Breast epithelium (tissue), 4 donors: Measurements from ENCODE around the gene SHB. TPM values are rescaled to one million over a fixed set of nuclear protein-coding genes. Genes with fewer than 3 reads are reported as not detected.

ENCODE experiments used
- DNase-seq, 2 donors: peaks; one replicate each; pipeline ENCODE4 v3.0.0-alpha.2; 2019; ENCODE audit warnings: low spot score in 2 of 2
- H3K27ac ChIP-seq, 2 donors: fragments of 200-600 bp; sonication (generic) in 1 of 2; one replicate each; pipeline ENCODE4 v1.5.1; 2016 to 2019; ENCODE audit warnings: mild to moderate bottlenecking in 1 of 2
- H3K27me3 ChIP-seq, 2 donors: fragments of 200-600 bp; sonication (generic) in 1 of 2; one replicate each; pipeline versions ENCODE4 v1.5.1 to v1.6.0; 2017 to 2019; ENCODE audit warnings: control low read depth in 1 of 2, mild to moderate bottlenecking in 1 of 2
- H3K36me3 ChIP-seq: fragments of 200-600 bp; one replicate; pipeline ENCODE4 v1.5.1; 2019
- H3K4me1 ChIP-seq, 2 donors: fragments of 200-600 bp; sonication (generic); one replicate each; pipeline ENCODE4 v1.5.1; 2016 to 2019; ENCODE audit warnings: control low read depth in 1 of 2
- H3K4me3 ChIP-seq, 3 donors: fragments of 200-600 bp; sonication (generic); 1 replicate in 2 of 3; 2 replicates in 1 of 3; pipeline ENCODE4 v1.5.1; 2016 to 2019; ENCODE audit warnings: mild to moderate bottlenecking in 3 of 3, moderate library complexity in 2 of 3
- H3K9me3 ChIP-seq, 2 donors: fragments of 200-600 bp; sonication (generic) in 1 of 2; one replicate each; pipeline ENCODE4 v1.5.1; 2016 to 2019; ENCODE audit warnings: control low read depth in 1 of 2
- CTCF ChIP-seq, 3 donors: fragments of 450-650 bp; IDR thresholded peaks; one replicate each; pipeline ENCODE4 v1.5.1; 2016 to 2017; ENCODE audit warnings: antibody characterized with exemption in 3 of 3, mild to moderate bottlenecking in 3 of 3, moderate library complexity in 3 of 3
- POLR2A ChIP-seq: fragments of 450-650 bp; IDR thresholded peaks from one replicate; pipeline ENCODE4 v1.6.1; 2016; ENCODE audit warnings: antibody characterized with exemption, mild to moderate bottlenecking, moderate library complexity
- POLR2AphosphoS5 ChIP-seq, 3 donors: sonication (generic); formaldehyde crosslinking; IDR thresholded peaks; one replicate each; pipeline ENCODE4 v1.6.1; 2017; ENCODE audit warnings: antibody characterized with exemption in 3 of 3
- intact Hi-C: fragments of 100-400 bp; cut with DNase I; formaldehyde crosslinking; loops from one replicate; pipeline ENCODE4 v1.15.1; 2023; ENCODE audit warnings: low total_unique reads
- total RNA-seq, 3 donors: library from RNA; depleted of rRNA; stranded (reverse); fragments of >200 nt; gene quantifications; one replicate each; pipeline ENCODE4 v1.1.0, GENCODE V29; 2016

SHB gene
- total RNA-seq, 3 donors from 2014 or later: 3.8 to 18.7 (median 17.9) TPM

- no peak overlapping the region for H3K4me3 ChIP-seq
- no peak overlapping the region for H3K27ac ChIP-seq
- no peaks in the 10 kb centered on the region for H3K27me3 ChIP-seq
- TF ChIP-seq CTCF (IDR thresholded peaks at IDR 0.05): no peak
- TF ChIP-seq POLR2AphosphoS5 (IDR thresholded peaks at IDR 0.05): no peak
- TF ChIP-seq POLR2A: no peak
- H3K9me3 ChIP-seq: no peaks in the 10 kb centered on the region
- no peaks in the 10 kb centered on the region for H3K4me1 ChIP-seq
- intact Hi-C loops: no loop called here
- no peak for DNase-seq
- H3K36me3 ChIP-seq: no peaks in the 10 kb centered on the region
These were observed 82.2 kb downstream of the SHB start for GRCh38 chr9:37986771-37987258.

- intact Hi-C loops: no loop called here
- TF ChIP-seq POLR2AphosphoS5 (IDR thresholded peaks at IDR 0.05) (no peak), POLR2A (no peak), CTCF (IDR thresholded peaks at IDR 0.05) (no peak)
- Histone ChIP-seq H3K27ac (no peak overlapping the region), H3K9me3 (no peaks in the 10 kb centered on the region), H3K4me1 (no peaks in the 10 kb centered on the region), H3K4me3 (no peak overlapping the region), H3K36me3 (no peaks in the 10 kb centered on the region), H3K27me3 (no peaks in the 10 kb centered on the region)
- DNase-seq: no peak
These were observed 83.0 kb downstream of the SHB start for GRCh38 chr9:37986001-37986400.

- TF ChIP-seq POLR2A: no peak
- TF ChIP-seq POLR2AphosphoS5 (IDR thresholded peaks at IDR 0.05): no peak
- no peak for TF ChIP-seq CTCF (IDR thresholded peaks at IDR 0.05)
- no peak overlapping the region for H3K27ac ChIP-seq
- no peaks in the 10 kb centered on the region for H3K4me1 ChIP-seq
- DNase-seq: no peak
- no peaks in the 10 kb centered on the region for H3K36me3 ChIP-seq
- no peaks in the 10 kb centered on the region for H3K27me3 ChIP-seq
- H3K9me3 ChIP-seq: no peaks in the 10 kb centered on the region
- no peak overlapping the region for H3K4me3 ChIP-seq
- intact Hi-C loops: no loop called here
These were observed 84.1 kb downstream of the SHB start for GRCh38 chr9:37984672-37985611.

GRCh38 chr9:37984278-37984671 lies 84.8 kb downstream of the SHB start:
- TF ChIP-seq POLR2A: no peak
- H3K4me3 ChIP-seq: no peak overlapping the region
- no peaks in the 10 kb centered on the region for H3K27me3 ChIP-seq
- DNase-seq: no peak
- intact Hi-C loops: no loop called here
- H3K36me3 ChIP-seq: no peaks in the 10 kb centered on the region
- no peaks in the 10 kb centered on the region for H3K9me3 ChIP-seq
- H3K4me1 ChIP-seq: no peaks in the 10 kb centered on the region
- no peak overlapping the region for H3K27ac ChIP-seq

DNA sequence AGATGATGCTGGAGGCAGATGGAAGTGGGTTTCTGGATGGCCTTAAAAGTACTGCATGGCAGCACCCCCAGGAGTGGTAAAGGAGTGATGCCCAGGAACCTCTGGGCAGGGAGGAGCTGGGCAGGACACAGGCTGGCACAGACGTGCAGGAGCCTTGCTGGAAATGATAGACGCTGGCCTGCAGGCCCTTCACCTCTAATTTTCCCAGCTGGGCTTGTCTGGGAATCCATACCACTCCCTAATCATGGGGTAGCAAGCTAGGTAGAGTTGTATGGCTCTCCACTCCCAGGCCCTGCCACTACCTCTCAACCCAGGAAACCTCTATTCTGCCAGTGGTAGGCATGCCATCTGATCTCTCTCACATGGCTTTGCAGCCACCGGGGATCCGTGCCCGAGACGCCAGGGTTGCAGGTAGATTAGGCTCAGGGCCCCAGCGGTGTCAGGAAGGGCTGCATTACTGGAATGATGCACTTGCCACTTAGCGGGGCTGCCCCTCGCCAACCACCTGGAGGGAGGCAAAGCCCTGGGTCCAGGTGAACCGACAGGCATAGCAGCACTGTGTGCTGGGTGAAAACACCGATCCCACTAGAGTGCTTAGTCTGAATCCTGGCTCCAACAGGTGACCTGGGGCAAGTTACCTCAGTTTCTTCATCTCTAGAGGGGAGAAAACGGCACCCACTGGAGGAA lies 85.5 kb downstream of the SHB start:
- Histone ChIP-seq H3K4me1 (no peaks in the 10 kb centered on the region), H3K9me3 (no peaks in the 10 kb centered on the region), H3K36me3 (no peaks in the 10 kb centered on the region), H3K4me3 (no peak overlapping the region), H3K27ac (no peak overlapping the region), H3K27me3 (no peaks in the 10 kb centered on the region)
- intact Hi-C loops: no loop called here
- TF ChIP-seq CTCF (IDR thresholded peaks at IDR 0.05) (no peak), POLR2AphosphoS5 (IDR thresholded peaks at IDR 0.05) (no peak), POLR2A (no peak)
- DNase-seq: no peak
